ENCODE measurements around the gene RETREG2.

- TF ChIP-seq CTCF (IDR thresholded peaks at IDR 0.05; ENCODE audit: control extremely low read depth in 1 of 3, insufficient read depth in 1 of 3, low read depth in 1 of 3, low read length in 3 of 3) (no peak), BCL11A (IDR thresholded peaks at IDR 0.05; ENCODE audit: low read depth in 2 of 2, low read length in 2 of 2) (no peak), HDAC6 (IDR thresholded peaks at IDR 0.05; ENCODE audit: low read depth, low read length) (no peak), ZNF274 (IDR thresholded peaks at IDR 0.05; ENCODE audit: borderline replicate concordance, extremely low read depth, low read length) (no peak), SP1 (IDR thresholded peaks at IDR 0.05; ENCODE audit: low read depth, low read length) (no peak), JUN (IDR thresholded peaks at IDR 0.05; ENCODE audit: low read depth, low read length) (no peak), RAD21 (IDR thresholded peaks at IDR 0.05 in 1 of 2, conservative IDR thresholded peaks at IDR 0.05 in 1 of 2; ENCODE audit: low read depth in 2 of 2, low read length in 2 of 2) (no peak), EZH2 (IDR thresholded peaks at IDR 0.05; ENCODE audit: low read depth, low read length, severe bottlenecking) (no peak), NRF1 (IDR thresholded peaks at IDR 0.05; ENCODE audit: low read depth, low read length) (no peak), TAF1 (IDR thresholded peaks at IDR 0.05; ENCODE audit: low read depth, low read length) (no peak), CREB1 (IDR thresholded peaks at IDR 0.05) (no peak), POLR2A (IDR thresholded peaks at IDR 0.05; ENCODE audit: control extremely low read depth in 1 of 2, low read depth in 2 of 2, low read length in 2 of 2) (no peak)
These were observed 48.5 kb upstream of the RETREG2 start for GRCh38 chr2:219129589-219129988.

Data from H1 (cell line).